Heart left ventricle (tissue), 16 donors: Measurements from ENCODE around the gene TMEM254. TPM values are rescaled to one million over a fixed set of nuclear protein-coding genes. Genes with fewer than 3 reads are reported as not detected.
A peak's percentile ranks its signal among the peaks of the same experiment; 100 is the strongest.
"Not testable (repeated sequence)": the region's sequence is repeated elsewhere in the genome, so short reads cannot be mapped to it uniquely, and the experiment has no call there.

ENCODE experiments used
- ATAC-seq, 4 donors: fragments of 200-7000 bp; cut with Tn5 transposase; one replicate each; pipeline ENCODE4 v1.9.1; 2020 to 2022; ENCODE audit warnings: moderate library complexity in 4 of 4, mild to moderate bottlenecking in 3 of 4, moderate number of reproducible peaks in 1 of 4
- DNase-seq, 5 donors: peaks; one replicate each; pipeline ENCODE4 v3.0.0-alpha.2; 2020
- H3K27ac ChIP-seq, 12 donors: fragments of 200-600 bp; sonication (generic) in 4 of 12; one replicate each; pipeline versions ENCODE4 v1.5.0 to v1.8.0; 2016 to 2022; ENCODE audit warnings: mild to moderate bottlenecking in 2 of 12
- H3K27me3 ChIP-seq, 9 donors: fragments of 200-600 bp; sonication (generic) in 2 of 9; one replicate each; pipeline versions ENCODE4 v1.5.1 to v1.8.0; 2016 to 2022; ENCODE audit warnings: mild to moderate bottlenecking in 3 of 9
- H3K36me3 ChIP-seq, 9 donors: fragments of 200-600 bp; sonication (generic) in 2 of 9; one replicate each; pipeline versions ENCODE4 v1.5.0 to v1.8.0; 2018 to 2022; ENCODE audit warnings: mild to moderate bottlenecking in 2 of 9
- H3K4me1 ChIP-seq, 12 donors: fragments of 200-600 bp; sonication (generic) in 4 of 12; one replicate each; pipeline versions ENCODE4 v1.5.0 to v1.8.0; 2016 to 2022; ENCODE audit warnings: mild to moderate bottlenecking in 3 of 12
- H3K4me3 ChIP-seq, 12 donors: fragments of 200-600 bp; sonication (generic) in 4 of 12; one replicate each; pipeline versions ENCODE4 v1.5.0 to v1.8.0; 2017 to 2022; ENCODE audit warnings: mild to moderate bottlenecking in 9 of 12, moderate library complexity in 4 of 12
- H3K9me3 ChIP-seq, 12 donors: fragments of 200-600 bp; sonication (generic) in 4 of 12; one replicate each; pipeline versions ENCODE4 v1.5.0 to v1.8.0; 2016 to 2022; ENCODE audit warnings: mild to moderate bottlenecking in 1 of 12
- CTCF ChIP-seq, 12 donors: fragments of 200-600 bp; sonication (generic) in 4 of 12; IDR thresholded peaks; one replicate each; pipeline versions ENCODE4 v1.5.0 to v1.8.0; 2018 to 2022; ENCODE audit warnings: antibody characterized with exemption in 12 of 12, mild to moderate bottlenecking in 5 of 12
- POLR2A ChIP-seq, 2 donors: fragments of 450-650 bp; IDR thresholded peaks; one replicate each; pipeline ENCODE4 v1.6.1; 2017; ENCODE audit warnings: antibody characterized with exemption in 2 of 2, mild to moderate bottlenecking in 2 of 2, moderate library complexity in 2 of 2
- WGBS, 4 donors: extraction: QIAGEN DNeasy Blood & Tissue Kit in 2 of 4; methylation state at CpG; one replicate each; pipeline versions ENCODE4 v1.1.5 to v1.1.7; 2013 to 2018; 5-methylcytosine and 5-hydroxymethylcytosine counted together
- intact Hi-C, 10 donors: fragments of 100-400 bp; cut with DNase I; formaldehyde crosslinking; loops; one replicate each; pipeline versions ENCODE4 v1.11.1 to v1.14.2; 2022
- polyA plus RNA-seq, 2 donors: library from polyadenylated mRNA; stranded (reverse); fragments of 200-250 nt; gene quantifications; one replicate each; pipeline ENCODE4 v1.2.3, GENCODE V29; 2013
- total RNA-seq, 9 donors: library from RNA; depleted of rRNA in 2 of 9; stranded (reverse); fragments of >200 nt in 2 of 9; fragmentation: NEBNext Ultra II Directional in 3 of 9; extraction: Animal tissue kit (Norgen Biotek cat#: 25700) in 3 of 9; gene quantifications; one replicate each; pipeline versions ENCODE4 v1.1.0 to v1.2.4, GENCODE V29; 2016 to 2023
- donor health status: ischemic (EF 13 %, LVEDD 7.1; RV severe dilation, severe dysfunction).
- donor health status: healthy with polysubstance abuse.
- donor health status: DM: no; HTN: yes; CAD: no.
- donor health status: DM: no; HTN: no; CAD: no.
- donor health status: ischemic (EF 25% LVEDD 6.9; RV normal size, moderate dysfunction).
- donor health status: ischemic (EF 25% LVEDD 5.7; RV mildly dilated, moderate dysfunction).
- donor health status: healthy.
- donor health status: DM: yes; HTN: yes; CAD: no.
- donor health status: ischemic (EF 35%, LVEDD 5.7; RV mildly dilated, moderate dysfunction).
- donor health status: nonischemic (EF 11% LVEDD 7.7; RV severe dilation, severe dysfunction).
- donor health status: DM: yes; HTN: yes; CAD: no.
- donor health status: PGD.
- donor health status: ischemic (EF 29% LVEDD 5.4; RV normal size, mild dysfunction).
- donor health status: nonischemic (EF 23%, LVEDD 6.1; RV moderate dilation, normal function).

TMEM254 gene
- total and polyA plus RNA-seq, 11 donors = 4.7 to 13.4 (median 7.0) TPM

DNA sequence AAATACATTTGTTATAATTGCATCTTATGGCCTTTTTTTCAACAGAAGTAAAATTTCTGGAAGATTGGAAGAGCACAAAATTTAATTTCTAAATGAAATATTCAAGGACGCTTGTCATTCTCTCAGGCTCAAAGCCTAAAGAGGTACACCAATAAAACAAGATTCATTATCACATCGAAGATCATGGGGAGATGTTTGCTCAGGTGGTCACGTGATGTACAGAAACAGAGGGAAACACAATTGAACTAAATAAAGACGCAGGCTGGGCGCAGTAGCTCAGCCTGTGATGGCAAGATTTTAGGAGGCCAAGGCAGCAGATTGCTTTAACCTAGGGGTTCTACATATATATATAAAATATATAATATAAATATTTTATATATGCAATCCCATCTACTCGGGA is 37.3 kb upstream of the TMEM254 start:
- Histone ChIP-seq H3K4me1 (no peaks in the 10 kb centered on the region), H3K27me3 (no peaks in the 10 kb centered on the region), H3K9me3 (no peaks in the 10 kb centered on the region), H3K27ac (no peak overlapping the region), H3K36me3 (no peaks in the 10 kb centered on the region), H3K4me3 (no peak overlapping the region)
- TF ChIP-seq CTCF (IDR thresholded peaks at IDR 0.05) (no peak), POLR2A (IDR thresholded peaks at IDR 0.05) (no peak)
- ATAC-seq (no peak), DNase-seq (no peak)
- 89 to 93% (median 92%) methylated on average over 6 of the region's 6 CpGs for WGBS, 4 donors
- intact Hi-C loops = loop anchor here in 1 of 10 donors (10.0 kb wide), 1 partner anchor 56 kb away; no protein-coding TSS in a partner anchor

DNA sequence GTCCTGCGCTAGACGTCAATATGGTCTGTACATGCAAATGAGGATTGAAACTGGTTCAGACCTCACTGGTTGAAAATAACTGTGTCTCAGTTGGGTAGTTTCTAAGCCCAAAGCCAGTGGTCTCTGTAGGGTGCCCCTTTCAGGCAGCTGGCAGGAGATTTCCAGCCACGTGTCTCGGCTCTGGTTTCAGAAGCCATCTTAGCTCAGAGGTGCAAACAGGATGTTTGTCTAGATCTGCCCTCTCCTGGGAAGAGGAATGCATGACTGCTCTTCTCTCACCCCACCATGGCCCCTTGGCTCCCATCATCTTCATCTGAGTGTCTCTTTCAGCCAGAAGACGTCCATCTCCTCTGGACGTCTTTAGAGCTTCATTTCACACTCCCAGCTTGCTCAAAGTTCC is 33.5 kb upstream of the TMEM254 start:
- DNase-seq, H3K27ac ChIP-seq, H3K9me3 ChIP-seq, ATAC-seq, H3K27me3 ChIP-seq, H3K36me3 ChIP-seq, H3K4me3 ChIP-seq, H3K4me1 ChIP-seq: not testable (repeated sequence)
- 71 to 78% (median 76%) methylated on average over 4 to 6 of the region's 6 CpGs for WGBS, 4 donors
- intact Hi-C loops = loop anchor here in 2 of 10 donors (5.0 to 10.0 kb wide), 2 partner anchors 60 to 483 kb away; partner anchors contain the start of gene SFTPA2 (in 1 of the 2)

GRCh38 chr10:80046629-80047441 is 31.6 kb upstream of the TMEM254 start:
- peak; percentile 77 to 97 (median 90) for TF ChIP-seq CTCF (IDR thresholded peaks at IDR 0.05)
- no peak for TF ChIP-seq POLR2A (IDR thresholded peaks at IDR 0.05)
- H3K9me3 ChIP-seq = no peaks in the 10 kb centered on the region
- DNase-seq (peak; percentile 73 to 87 (median 77)), ATAC-seq (peak; percentile 82 to 93 (median 92))
- no peaks in the 10 kb centered on the region for H3K36me3 ChIP-seq
- intact Hi-C loops = loop anchor here in 2 of 10 donors (5.0 to 10.0 kb wide), 2 partner anchors 62 to 485 kb away; partner anchors contain the start of gene SFTPA2 (in 1 of the 2)
- WGBS, 4 donors = 28 to 32% (median 32%) methylated on average over 10 of the region's 10 CpGs
- no peak overlapping the region for H3K4me3 ChIP-seq
- no peak overlapping the region for H3K27ac ChIP-seq
- peaks cover 0 to 6% (median 0%) of the 10 kb centered on the region in 12 donors for H3K4me1 ChIP-seq
- no peaks in the 10 kb centered on the region for H3K27me3 ChIP-seq

DNA sequence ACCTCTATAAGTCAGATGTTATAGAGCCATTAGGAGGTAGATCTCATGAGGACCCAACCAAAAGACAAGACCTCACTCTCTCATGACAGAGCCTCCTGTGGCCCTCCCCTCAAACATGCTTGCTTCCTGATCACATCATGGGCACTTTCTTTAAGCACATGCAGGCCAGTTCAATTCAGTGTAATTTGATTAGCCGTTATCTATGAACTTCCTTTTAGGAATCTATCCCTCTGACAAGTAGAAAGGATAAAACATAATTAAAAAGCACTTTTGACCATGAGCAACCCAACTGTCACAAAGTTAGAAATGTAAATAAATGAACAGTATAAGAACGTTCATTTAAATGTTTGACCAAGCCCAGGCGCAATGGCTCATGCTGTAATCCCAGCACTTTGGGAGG is 27.7 kb upstream of the TMEM254 start:
- ATAC-seq (no peak), DNase-seq (no peak)
- TF ChIP-seq CTCF (IDR thresholded peaks at IDR 0.05) = no peak
- TF ChIP-seq POLR2A (IDR thresholded peaks at IDR 0.05) = no peak
- Histone ChIP-seq H3K4me1 (peaks cover 0 to 6% (median 0%) of the 10 kb centered on the region in 12 donors), H3K36me3 (no peaks in the 10 kb centered on the region), H3K9me3 (no peaks in the 10 kb centered on the region), H3K4me3 (no peak overlapping the region), H3K27ac (no peak overlapping the region), H3K27me3 (no peaks in the 10 kb centered on the region)
- intact Hi-C loops = loop anchor here in 1 of 10 donors (10.0 kb wide), 1 partner anchor 164 kb away; no protein-coding TSS in a partner anchor
- 91 to 94% (median 92%) methylated on average over 3 of the region's 3 CpGs for WGBS, 4 donors
